ENCODE data around the gene SBF2. TPM values are rescaled to one million over a fixed set of nuclear protein-coding genes. Genes with fewer than 3 reads are reported as not detected.

Gene SBF2
- polyA plus RNA-seq, 1 donor from 2014 or later: 53.4 TPM

GRCh38 chr11:10295064-10295901, 1.3 kb upstream of the SBF2 start:
- no peak overlapping the region for H3K27ac ChIP-seq (ENCODE audit: low read length)
- peak overlapping the region; percentile 93 for H3K4me3 ChIP-seq (ENCODE audit: low read length)
- H3K9ac ChIP-seq (ENCODE audit: low read length): no peak overlapping the region
- no peaks in the 10 kb centered on the region for H3K36me3 ChIP-seq (ENCODE audit: insufficient read depth, low read length)
- H3K9me2 ChIP-seq (ENCODE audit: insufficient read depth, low read length): no peaks in the 10 kb centered on the region
- TF ChIP-seq TAF1 (IDR thresholded peaks at IDR 0.05; ENCODE audit: low read depth): no peak
- TF ChIP-seq REST (IDR thresholded peaks at IDR 0.05; ENCODE audit: borderline replicate concordance): no peak
- TF ChIP-seq EP300 (conservative IDR thresholded peaks at IDR 0.05; ENCODE audit: poor library complexity, severe bottlenecking): no peak
- no peak for TF ChIP-seq POLR2AphosphoS5 (IDR thresholded peaks at IDR 0.05)
- TF ChIP-seq SMC3 (conservative IDR thresholded peaks at IDR 0.05; ENCODE audit: poor library complexity): no peak
- no peak for TF ChIP-seq RAD21 (conservative IDR thresholded peaks at IDR 0.05)
- no peak for TF ChIP-seq CTCF (IDR thresholded peaks at IDR 0.05; ENCODE audit: poor library complexity, severe bottlenecking)
- TF ChIP-seq MXI1 (conservative IDR thresholded peaks at IDR 0.05; ENCODE audit: poor library complexity, severe bottlenecking): no peak
- TF ChIP-seq EZH2 (IDR thresholded peaks at IDR 0.05; ENCODE audit: borderline replicate concordance, insufficient read depth, low read length, poor library complexity, severe bottlenecking): no peak
- no peaks in the 10 kb centered on the region for H3K9me3 ChIP-seq (ENCODE audit: low read length)
- peaks cover 11% of the 10 kb centered on the region for H3K27me3 ChIP-seq (ENCODE audit: insufficient read depth, low read depth, low read length)
- H2AFZ ChIP-seq (ENCODE audit: low read depth, low read length): peak overlapping the region; percentile 82
- no peak overlapping the region for H3K4me2 ChIP-seq (ENCODE audit: low read length)
- no peaks in the 10 kb centered on the region for H4K20me1 ChIP-seq (ENCODE audit: insufficient read depth)
- H3F3A ChIP-seq (ENCODE audit: insufficient read depth, low read length, poor library complexity, severe bottlenecking): no peaks in the 10 kb centered on the region
- H3K79me2 ChIP-seq (replicated peaks; ENCODE audit: insufficient read depth, low read length): peaks cover 21% of the 10 kb centered on the region

- no peak overlapping the region for H3K27ac ChIP-seq (ENCODE audit: low read length)
Observed at GRCh38 chr11:10294290-10294953, 403 bp upstream of the SBF2 start.

More at GRCh38 chr11:10294290-10294953, 403 bp upstream of the SBF2 start:
- Histone ChIP-seq H3K27me3 (ENCODE audit: insufficient read depth, low read depth, low read length) (peaks cover 11% of the 10 kb centered on the region), H3F3A (ENCODE audit: insufficient read depth, low read length, poor library complexity, severe bottlenecking) (no peaks in the 10 kb centered on the region), H4K20me1 (ENCODE audit: insufficient read depth) (no peaks in the 10 kb centered on the region), H3K4me3 (ENCODE audit: low read length) (peak overlapping the region; percentile 93), H3K79me2 (replicated peaks; ENCODE audit: insufficient read depth, low read length) (peaks cover 24% of the 10 kb centered on the region), H3K36me3 (ENCODE audit: insufficient read depth, low read length) (no peaks in the 10 kb centered on the region), H3K9me2 (ENCODE audit: insufficient read depth, low read length) (no peaks in the 10 kb centered on the region), H3K9ac (ENCODE audit: low read length) (peak overlapping the region; percentile 75), H3K9me3 (ENCODE audit: low read length) (no peaks in the 10 kb centered on the region), H3K4me2 (ENCODE audit: low read length) (peak overlapping the region; percentile 60), H2AFZ (ENCODE audit: low read depth, low read length) (peak overlapping the region; percentile 82)
- TF ChIP-seq REST (IDR thresholded peaks at IDR 0.05; ENCODE audit: borderline replicate concordance) (no peak), RAD21 (conservative IDR thresholded peaks at IDR 0.05) (no peak), POLR2AphosphoS5 (IDR thresholded peaks at IDR 0.05) (no peak), EP300 (conservative IDR thresholded peaks at IDR 0.05; ENCODE audit: poor library complexity, severe bottlenecking) (no peak), MXI1 (conservative IDR thresholded peaks at IDR 0.05; ENCODE audit: poor library complexity, severe bottlenecking) (no peak), TAF1 (IDR thresholded peaks at IDR 0.05; ENCODE audit: low read depth) (no peak), EZH2 (IDR thresholded peaks at IDR 0.05; ENCODE audit: borderline replicate concordance, insufficient read depth, low read length, poor library complexity, severe bottlenecking) (no peak), SMC3 (conservative IDR thresholded peaks at IDR 0.05; ENCODE audit: poor library complexity) (no peak), CTCF (IDR thresholded peaks at IDR 0.05; ENCODE audit: poor library complexity, severe bottlenecking) (no peak)
